NB4 (cell line): ENCODE results near the gene KXD1.
A peak's percentile ranks its signal among the peaks of the same experiment; 100 is the strongest.

Source experiments
- DNase-seq: peaks from one replicate; pipeline ENCODE4 v3.0.0; 2010; ENCODE audit warnings: low read depth
- H3K4me3 ChIP-seq: one replicate; pipeline ENCODE4 v1.5.1; 2011; ENCODE audit warnings: mild to moderate bottlenecking, low read depth, low read length, moderate library complexity
- CTCF ChIP-seq: IDR thresholded peaks from one replicate; pipeline ENCODE4 v1.5.1; 2012; ENCODE audit warnings: low read depth, low read length
- MAX ChIP-seq: IDR thresholded peaks from 2 replicates; pipeline ENCODE4 v1.6.1; 2011; ENCODE audit warnings: low read depth, low read length
- MYC ChIP-seq: IDR thresholded peaks from 2 replicates; pipeline ENCODE4 v1.6.1; 2011; ENCODE audit warnings: low read depth, low read length
- POLR2A ChIP-seq: IDR thresholded peaks from 2 replicates; pipeline ENCODE4 v1.6.1; 2011; ENCODE audit warnings: mild to moderate bottlenecking; ENCODE audit not compliant: insufficient read length; ENCODE audit errors: extremely low read depth

Gene KXD1

GRCh38 chr19:18543814-18544475 is 13.7 kb upstream of the KXD1 start:
- peak; percentile 84 for DNase-seq
- peak overlapping the region; percentile 59 for H3K4me3 ChIP-seq
- TF ChIP-seq MYC (no peak), POLR2A (no peak)

- no peak for TF ChIP-seq CTCF
- no peak for TF ChIP-seq MYC
- no peak for TF ChIP-seq MAX
- TF ChIP-seq POLR2A: no peak
- DNase-seq: no peak
- H3K4me3 ChIP-seq: no peak overlapping the region
These were observed 6.0 kb upstream of the KXD1 start for GRCh38 chr19:18551631-18552030.

- TF ChIP-seq CTCF (no peak), MAX (no peak), POLR2A (no peak), MYC (no peak)
- H3K4me3 ChIP-seq: peak overlapping the region; percentile 90
- no peak for DNase-seq
These were observed 509 bp downstream of the KXD1 start for GRCh38 chr19:18558202-18558555.

GRCh38 chr19:18558604-18559003 is 934 bp downstream of the KXD1 start:
- peak overlapping the region; percentile 90 for H3K4me3 ChIP-seq
- no peak for TF ChIP-seq MAX
- no peak for TF ChIP-seq CTCF
- no peak for TF ChIP-seq POLR2A
- no peak for TF ChIP-seq MYC
- no peak for DNase-seq

GRCh38 chr19:18559685-18560084 is 2.0 kb downstream of the KXD1 start:
- TF ChIP-seq MAX (no peak), MYC (no peak), CTCF (no peak), POLR2A (no peak)
- DNase-seq: no peak
- H3K4me3 ChIP-seq: no peak overlapping the region

GRCh38 chr19:18562086-18562485 is 4.4 kb downstream of the KXD1 start:
- H3K4me3 ChIP-seq: no peak overlapping the region
- TF ChIP-seq POLR2A (no peak), MAX (no peak), MYC (no peak), CTCF (no peak)
- DNase-seq: no peak
